H1 (cell line): ENCODE measurements around the gene PRPS1. TPM values are rescaled to one million over a fixed set of nuclear protein-coding genes. Genes with fewer than 3 reads are reported as not detected.

Experiments
- JUN ChIP-seq: IDR thresholded peaks from 2 replicates; pipeline ENCODE4 v1.6.1; 2011; ENCODE audit warnings: low read depth, mild to moderate bottlenecking, improper control_type of control experiment, low read length
- polyA plus RNA-seq, 7 experiments: library from polyadenylated mRNA; depleted of rRNA in 3 of 7; stranded (reverse) in 5 of 7; unstranded in 2 of 7; fragments of >200 nt in 5 of 7; fragments of 200-250 nt in 2 of 7; gene quantifications; 1 replicate in 5 of 7; 2 replicates in 1 of 7; 4 replicates in 1 of 7; pipeline versions ENCODE4 v1.2.1 to v1.2.3, GENCODE V29; 2011 to 2013; ENCODE audit warnings: missing spikeins in 2 of 7, mixed read lengths in 2 of 7
- total RNA-seq: library from RNA; stranded (reverse); fragmentation: NEBNext Ultra II Directional; extraction: Animal tissue kit (Norgen Biotek cat#: 25700); gene quantifications from 2 replicates; pipeline ENCODE4 v1.2.1, GENCODE V29; 2021
- TF ChIP-seq, protein P1 (sequence below): IDR thresholded peaks from 2 replicates; pipeline ENCODE4 v1.6.1; 2012; ENCODE audit warnings: inconsistent platforms

Gene PRPS1
- total and polyA plus RNA-seq, 2 of the 8 experiments (the other 6 are each of a cell fraction or from before 2014, with no cell fraction given), result 90.1 to 110 TPM

GRCh38 chrX:107676559-107677378, 48.5 kb downstream of the PRPS1 start (continued):
- TF ChIP-seq, protein P1, sequence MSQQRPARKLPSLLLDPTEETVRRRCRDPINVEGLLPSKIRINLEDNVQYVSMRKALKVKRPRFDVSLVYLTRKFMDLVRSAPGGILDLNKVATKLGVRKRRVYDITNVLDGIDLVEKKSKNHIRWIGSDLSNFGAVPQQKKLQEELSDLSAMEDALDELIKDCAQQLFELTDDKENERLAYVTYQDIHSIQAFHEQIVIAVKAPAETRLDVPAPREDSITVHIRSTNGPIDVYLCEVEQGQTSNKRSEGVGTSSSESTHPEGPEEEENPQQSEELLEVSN, result peak; percentile 86
- TF ChIP-seq JUN, result no peak
- TF ChIP-seq, all 59 proteins: peak for 2
